Muscle layer of duodenum (tissue), 2 donors: Measurements from ENCODE around the gene SHC4.
"Not testable (repeated sequence)": the region's sequence is repeated elsewhere in the genome, so short reads cannot be mapped to it uniquely, and the experiment has no call there.

ENCODE experiments used
- H3K27ac ChIP-seq: one replicate; pipeline ENCODE4 v1.7.0; 2013; ENCODE audit warnings: mild to moderate bottlenecking, low read length
- H3K27me3 ChIP-seq: one replicate; pipeline ENCODE4 v1.7.0; 2013; ENCODE audit warnings: low read depth, mild to moderate bottlenecking, control low read depth, low read length
- H3K36me3 ChIP-seq, 2 donors: one replicate each; pipeline ENCODE4 v1.7.0; 2013; ENCODE audit warnings: low read length in 2 of 2, control low read depth in 1 of 2, mild to moderate bottlenecking in 1 of 2; ENCODE audit not compliant: insufficient read depth in 2 of 2, control insufficient read depth in 1 of 2
- H3K4me1 ChIP-seq, 2 donors: one replicate each; pipeline ENCODE4 v1.7.0; 2013; ENCODE audit warnings: low read length in 2 of 2, mild to moderate bottlenecking in 2 of 2, control low read depth in 1 of 2, moderate library complexity in 1 of 2; ENCODE audit not compliant: insufficient read depth in 2 of 2, control insufficient read depth in 1 of 2
- H3K4me3 ChIP-seq, 2 donors: one replicate each; pipeline ENCODE4 v1.7.0; 2013; ENCODE audit warnings: low read length in 2 of 2, low read depth in 1 of 2, mild to moderate bottlenecking in 1 of 2
- H3K9me3 ChIP-seq, 2 donors: one replicate each; pipeline ENCODE4 v1.7.0; 2013; ENCODE audit warnings: low read length in 2 of 2, control low read depth in 1 of 2, mild to moderate bottlenecking in 1 of 2; ENCODE audit not compliant: control insufficient read depth in 1 of 2
- donor health status: healthy.

SHC4 gene

DNA sequence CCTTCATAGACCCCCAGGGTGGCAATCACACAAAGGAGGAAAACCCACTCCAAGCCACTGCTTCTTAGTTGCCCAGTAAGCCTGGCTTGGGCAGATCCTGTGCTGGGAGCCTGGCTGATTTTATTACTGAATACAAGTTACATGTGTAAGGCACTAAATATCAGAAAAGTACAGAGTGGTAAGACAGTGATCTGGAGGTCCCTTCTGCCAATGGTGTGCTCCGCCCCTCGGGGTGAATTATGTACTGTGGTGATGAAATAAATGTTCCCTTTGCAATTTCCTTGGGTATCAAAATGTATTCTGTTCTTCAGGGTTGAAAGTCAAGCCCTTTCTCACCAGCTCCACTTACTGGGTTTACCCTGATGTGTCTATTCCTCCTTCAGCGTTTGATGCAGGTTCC is 47.0 kb downstream of the SHC4 start:
- Histone ChIP-seq H3K9me3 (no peaks in the 10 kb centered on the region), H3K4me1 (no peaks in the 10 kb centered on the region), H3K27me3 (no peaks in the 10 kb centered on the region), H3K4me3 (no peak overlapping the region), H3K36me3 (no peaks in the 10 kb centered on the region), H3K27ac (no peak overlapping the region)

DNA sequence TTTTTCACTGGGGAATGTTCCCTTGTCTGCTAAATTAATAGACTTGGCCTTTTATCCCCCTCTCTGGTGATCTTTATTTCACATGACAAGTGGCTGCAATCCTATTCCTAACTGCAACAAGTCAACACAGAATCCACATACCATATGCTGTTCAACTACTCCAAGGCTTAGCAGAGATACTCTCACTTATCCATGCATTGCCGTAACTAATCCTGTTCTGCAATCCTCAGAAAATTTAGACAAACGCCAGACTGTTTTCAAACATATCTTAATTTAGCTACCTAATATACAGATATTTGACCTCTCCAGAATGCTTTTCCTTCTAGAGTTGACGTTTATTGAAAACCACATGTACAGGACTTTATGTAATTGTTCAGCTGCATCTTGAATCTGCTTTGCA is 47.9 kb downstream of the SHC4 start:
- Histone ChIP-seq H3K36me3 (no peaks in the 10 kb centered on the region), H3K27me3 (no peaks in the 10 kb centered on the region), H3K27ac (no peak overlapping the region), H3K9me3 (no peaks in the 10 kb centered on the region), H3K4me1 (no peaks in the 10 kb centered on the region), H3K4me3 (no peak overlapping the region)

DNA sequence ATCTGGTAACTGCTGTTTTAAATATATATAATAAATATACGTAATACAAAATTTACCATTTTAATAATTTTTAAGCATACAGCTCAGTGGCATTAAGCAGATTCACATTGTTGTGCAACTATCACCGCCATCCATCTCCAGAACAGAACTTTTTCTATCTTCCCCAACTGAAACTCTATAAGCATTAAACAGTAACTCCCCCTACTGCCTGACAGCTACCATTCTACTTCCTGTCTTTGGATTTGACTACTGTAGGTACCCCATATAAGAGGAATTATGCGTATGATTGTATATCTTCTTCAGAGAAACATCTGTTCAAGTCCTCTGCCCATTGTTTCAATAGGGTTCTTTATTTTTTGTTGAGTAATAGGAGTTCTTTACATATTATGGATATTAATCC is 49.0 kb downstream of the SHC4 start:
- no peaks in the 10 kb centered on the region for H3K4me1 ChIP-seq
- no peak overlapping the region for H3K4me3 ChIP-seq
- H3K36me3 ChIP-seq = no peaks in the 10 kb centered on the region
- H3K27ac ChIP-seq = no peak overlapping the region
- no peaks in the 10 kb centered on the region for H3K27me3 ChIP-seq
- no peaks in the 10 kb centered on the region for H3K9me3 ChIP-seq

DNA sequence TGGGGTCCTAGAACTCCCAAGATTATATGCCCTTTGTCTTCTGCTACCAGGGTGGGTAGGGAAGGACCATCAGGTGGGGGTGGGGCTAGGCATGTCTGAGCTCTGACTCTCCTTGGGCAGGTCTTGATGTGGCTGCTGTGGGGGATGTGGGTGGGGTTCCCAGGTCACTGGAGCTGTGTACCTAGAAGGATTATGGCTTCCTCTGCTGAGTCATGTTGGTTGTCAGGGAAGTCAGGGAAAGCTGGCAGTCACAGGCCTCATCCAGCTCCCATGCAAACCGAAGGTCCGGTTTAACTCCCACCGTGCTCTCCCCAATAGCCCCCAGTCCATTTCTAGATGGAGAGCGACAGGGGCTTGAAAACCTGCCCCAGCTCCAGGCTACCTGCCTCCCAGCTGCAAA is 50.6 kb downstream of the SHC4 start:
- H3K4me1 ChIP-seq = no peaks in the 10 kb centered on the region
- H3K36me3 ChIP-seq = no peaks in the 10 kb centered on the region
- no peaks in the 10 kb centered on the region for H3K9me3 ChIP-seq
- no peaks in the 10 kb centered on the region for H3K27me3 ChIP-seq
- no peak overlapping the region for H3K27ac ChIP-seq
- no peak overlapping the region for H3K4me3 ChIP-seq

DNA sequence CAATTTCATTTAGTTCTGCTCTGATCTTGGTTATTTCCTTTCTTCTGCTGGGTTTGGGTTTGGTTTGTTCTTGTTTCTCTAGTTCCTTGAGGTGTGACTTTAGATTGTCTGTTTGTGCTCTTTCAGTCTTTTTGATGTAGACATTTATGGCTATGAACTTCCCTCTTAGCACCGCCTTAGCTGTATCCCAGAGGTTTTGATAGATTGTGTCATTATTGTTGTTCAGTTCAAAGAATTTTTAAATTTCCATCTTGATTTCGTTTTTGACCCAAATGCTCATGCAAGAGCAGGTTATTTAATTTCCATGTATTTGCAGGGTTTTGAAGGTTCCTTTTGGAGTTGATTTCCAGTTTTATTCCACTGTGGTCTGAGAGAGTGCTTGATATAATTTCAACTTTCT is 53.2 kb downstream of the SHC4 start:
- not testable (repeated sequence) for H3K27ac ChIP-seq, H3K4me1 ChIP-seq, H3K36me3 ChIP-seq, H3K4me3 ChIP-seq, H3K9me3 ChIP-seq, H3K27me3 ChIP-seq

DNA sequence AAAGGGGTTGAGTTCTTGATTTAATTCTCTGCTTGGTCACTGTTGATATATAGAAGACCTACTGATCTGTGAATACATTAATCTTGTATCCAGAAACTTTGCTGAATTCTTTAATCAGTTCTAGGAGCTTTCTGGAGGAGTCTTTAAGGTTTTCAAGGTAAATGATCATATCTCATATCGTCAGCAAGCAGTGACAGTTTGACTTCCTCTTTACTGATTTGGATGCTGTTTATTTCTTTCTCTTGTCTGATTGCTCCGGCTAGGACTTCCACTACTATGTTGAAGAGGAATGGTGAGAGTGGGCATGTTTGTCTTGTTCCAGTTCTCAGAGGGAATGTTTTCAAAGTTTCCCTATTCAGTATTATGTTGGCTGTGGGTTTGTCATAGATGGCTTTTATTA is 54.4 kb downstream of the SHC4 start:
- not testable (repeated sequence) for H3K36me3 ChIP-seq, H3K27me3 ChIP-seq, H3K4me3 ChIP-seq, H3K9me3 ChIP-seq, H3K4me1 ChIP-seq, H3K27ac ChIP-seq

DNA sequence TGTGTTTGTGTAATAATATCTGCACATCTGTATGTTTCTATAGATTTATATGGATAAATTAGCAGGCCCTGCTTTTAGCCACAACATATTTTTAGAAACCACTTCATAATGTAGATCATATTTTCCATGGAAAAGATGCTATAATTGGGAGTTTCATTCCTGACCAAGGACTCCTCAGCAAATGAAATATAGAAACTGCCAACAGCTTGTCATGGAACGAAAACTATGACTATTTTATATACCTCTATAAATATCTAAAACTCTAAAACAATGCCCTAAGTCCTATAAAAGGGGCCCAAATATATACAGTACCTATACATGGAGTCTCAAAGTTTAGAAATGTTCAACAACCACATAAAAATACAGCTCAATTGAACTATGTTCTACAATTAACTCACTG is 57.9 kb downstream of the SHC4 start:
- Histone ChIP-seq H3K4me3 (no peak overlapping the region), H3K36me3 (no peaks in the 10 kb centered on the region), H3K27me3 (no peaks in the 10 kb centered on the region), H3K4me1 (no peaks in the 10 kb centered on the region), H3K27ac (no peak overlapping the region), H3K9me3 (no peaks in the 10 kb centered on the region)

DNA sequence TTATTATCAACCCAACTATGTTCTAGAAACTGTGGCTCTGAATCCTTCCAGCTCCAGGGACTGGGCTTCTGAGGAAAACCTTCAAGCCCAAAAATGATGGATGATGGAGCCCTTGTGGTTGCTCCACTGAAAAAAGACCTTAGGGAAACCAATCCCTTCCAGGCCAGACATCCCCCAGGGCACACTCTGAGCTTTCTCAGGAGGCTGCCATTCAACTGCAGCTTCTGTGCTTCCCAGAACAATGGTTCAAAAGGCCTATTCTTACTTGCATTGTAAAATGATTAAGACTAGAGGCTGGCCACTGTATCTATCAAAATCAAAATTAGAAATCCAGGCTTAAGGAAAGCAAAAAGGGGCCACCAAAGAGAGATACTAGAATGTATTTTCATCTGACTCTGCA is 58.5 kb downstream of the SHC4 start:
- Histone ChIP-seq H3K4me3 (no peak overlapping the region), H3K36me3 (no peaks in the 10 kb centered on the region), H3K27me3 (no peaks in the 10 kb centered on the region), H3K4me1 (no peaks in the 10 kb centered on the region), H3K27ac (no peak overlapping the region), H3K9me3 (no peaks in the 10 kb centered on the region)

DNA sequence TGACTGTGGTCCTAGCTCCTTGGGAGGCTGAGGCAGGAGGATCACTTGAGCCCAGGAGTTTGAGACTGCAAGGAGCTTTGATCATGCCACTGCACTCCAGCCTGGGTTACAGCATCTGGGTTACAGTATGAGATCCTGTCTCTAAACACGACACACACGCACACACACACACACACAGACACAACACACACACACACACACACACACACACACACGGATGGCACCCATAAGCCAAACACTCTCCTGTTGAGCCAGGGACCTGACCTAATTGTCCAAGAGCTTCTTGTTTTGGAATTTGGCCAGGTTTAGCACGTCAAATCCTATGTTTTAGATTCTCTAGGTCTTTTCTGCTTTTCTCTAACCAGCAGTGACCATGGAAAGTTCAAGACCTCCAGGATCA is 59.0 kb downstream of the SHC4 start:
- Histone ChIP-seq H3K27ac (no peak overlapping the region), H3K27me3 (no peaks in the 10 kb centered on the region), H3K4me3 (no peak overlapping the region), H3K36me3 (no peaks in the 10 kb centered on the region), H3K9me3 (no peaks in the 10 kb centered on the region), H3K4me1 (no peaks in the 10 kb centered on the region)

DNA sequence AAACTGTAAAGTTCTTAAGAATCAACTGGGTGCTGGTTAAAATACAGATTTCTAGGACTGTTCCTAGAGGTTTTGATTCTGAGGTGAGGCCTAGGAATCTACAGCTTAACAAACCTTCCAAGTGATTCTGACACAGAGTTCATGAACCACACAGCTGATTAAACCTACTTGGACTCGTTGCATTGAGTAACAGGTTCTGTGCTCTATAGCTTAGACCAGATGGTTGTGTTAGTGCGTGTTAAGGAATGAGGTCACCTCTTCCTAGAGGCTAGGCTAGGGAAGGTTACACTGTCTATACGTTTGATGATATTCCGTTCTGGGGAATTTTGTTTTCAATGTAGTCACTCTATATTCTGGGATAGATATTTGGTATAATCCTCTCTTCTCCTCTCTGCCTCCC is 63.9 kb downstream of the SHC4 start:
- Histone ChIP-seq H3K36me3 (peaks cover 0 to 4% of the 10 kb centered on the region in 2 donors), H3K4me3 (no peak overlapping the region), H3K9me3 (no peaks in the 10 kb centered on the region), H3K27ac (no peak overlapping the region), H3K27me3 (no peaks in the 10 kb centered on the region), H3K4me1 (no peaks in the 10 kb centered on the region)

DNA sequence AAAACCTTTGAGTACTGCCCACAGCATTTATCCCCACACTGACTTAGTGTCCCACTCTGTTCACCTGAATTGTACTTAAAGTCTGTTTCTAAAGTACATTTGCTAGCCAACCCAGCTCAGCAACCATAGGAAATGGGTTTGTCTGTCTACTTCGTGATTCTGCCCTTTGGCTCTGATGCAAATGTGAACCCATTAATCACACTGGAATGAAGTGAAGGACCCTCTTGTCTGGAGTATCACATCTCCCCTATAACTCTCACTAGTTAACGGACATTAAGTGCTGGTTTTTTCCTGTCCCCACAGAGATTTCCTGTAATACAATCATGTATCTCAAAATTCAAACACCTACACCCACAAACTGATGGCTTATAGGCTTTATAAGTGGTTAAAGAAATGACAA is 65.3 kb downstream of the SHC4 start:
- H3K4me1 ChIP-seq = no peaks in the 10 kb centered on the region
- no peak overlapping the region for H3K4me3 ChIP-seq
- H3K9me3 ChIP-seq = no peaks in the 10 kb centered on the region
- H3K36me3 ChIP-seq = peaks cover 0 to 4% of the 10 kb centered on the region in 2 donors
- peak overlapping the region; percentile 2 for H3K27ac ChIP-seq
- H3K27me3 ChIP-seq = no peaks in the 10 kb centered on the region

DNA sequence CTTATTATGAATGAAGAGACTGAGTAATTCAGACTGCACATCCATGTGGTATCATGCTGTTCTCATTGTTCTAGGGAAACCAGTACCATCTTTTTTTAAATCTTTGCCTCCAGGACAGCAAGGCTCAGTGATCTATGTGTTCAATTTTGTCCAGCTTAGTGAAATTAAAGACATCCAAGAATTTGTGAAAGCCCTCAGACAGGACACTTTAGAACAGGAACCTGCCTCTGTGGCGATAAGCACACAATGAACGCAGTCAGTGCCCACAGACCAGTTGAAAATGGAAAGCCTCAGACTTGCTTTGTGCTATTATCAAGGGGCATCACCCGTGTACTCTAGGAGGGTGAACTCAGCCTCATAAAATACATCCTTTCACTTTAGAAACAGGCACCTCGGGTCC is 65.7 kb downstream of the SHC4 start:
- H3K4me3 ChIP-seq = peak overlapping the region in 1 of 2 donors; percentile 21
- H3K9me3 ChIP-seq = no peaks in the 10 kb centered on the region
- peaks cover 0 to 4% of the 10 kb centered on the region in 2 donors for H3K36me3 ChIP-seq
- H3K27ac ChIP-seq = peak overlapping the region; percentile 2
- H3K4me1 ChIP-seq = no peaks in the 10 kb centered on the region
- H3K27me3 ChIP-seq = no peaks in the 10 kb centered on the region
